Caco-2 (cell line): Measurements from ENCODE around the gene IMMP2L. TPM values are rescaled to one million over a fixed set of nuclear protein-coding genes. Genes with fewer than 3 reads are reported as not detected.

Experiments used
- BruUV-seq: library from RNA; stranded (reverse); fragments of 400-500 nt; replicated peaks from 2 replicates; lab custom pipeline; 2021; lab: Mats Ljungman, UMichigan
- CTCF ChIA-PET: fragments of 300-600 bp; sonication (Branson Sonifier 250); formaldehyde crosslinking; loops from one replicate; lab custom pipeline; 2022; ENCODE audit warnings: antibody characterized with exemption; lab: Charles Lee
- POLR2A ChIA-PET: fragments of 300-600 bp; sonication (Branson Sonifier 250); formaldehyde crosslinking; loops from one replicate; lab custom pipeline; 2022; ENCODE audit warnings: antibody characterized with exemption; lab: Charles Lee
- DNase-seq, 2 experiments: peaks; one replicate each; pipeline versions ENCODE4 v3.0.0 to v3.0.0-alpha.2; 2020 to 2022
- H3K27me3 ChIP-seq: replicated peaks from 2 replicates; pipeline ENCODE4 v1.6.0; 2011; ENCODE audit warnings: low read length; ENCODE audit not compliant: control insufficient read depth, insufficient read depth
- H3K36me3 ChIP-seq: 2 replicates; pipeline ENCODE4 v1.5.1; 2011; ENCODE audit warnings: low read length; ENCODE audit not compliant: control insufficient read depth, insufficient read depth
- H3K4me1 ChIP-seq: fragments of 250-450 bp; sonication (Bioruptor Pico); 2 replicates; pipeline ENCODE4 v1.5.1; 2020; ENCODE audit warnings: mild to moderate bottlenecking
- H3K4me3 ChIP-seq: 2 replicates; pipeline ENCODE4 v1.5.1; 2011; ENCODE audit warnings: low read depth, mild to moderate bottlenecking, control low read depth, low read length
- H3K9me3 ChIP-seq: fragments of 250-450 bp; sonication (Bioruptor Pico); 2 replicates; pipeline ENCODE4 v1.5.1; 2020; ENCODE audit warnings: mild to moderate bottlenecking, moderate library complexity
- H3K27ac Mint-ChIP-seq: one replicate; pipeline ENCODE4 v1.8.0; 2022; ENCODE audit warnings: mixed read lengths; ENCODE audit not compliant: unreplicated experiment
- H3K27me3 Mint-ChIP-seq: one replicate; pipeline ENCODE4 v1.8.0; 2022; ENCODE audit warnings: mixed read lengths; ENCODE audit not compliant: insufficient read depth, unreplicated experiment
- H3K36me3 Mint-ChIP-seq: one replicate; pipeline ENCODE4 v1.8.0; 2022; ENCODE audit warnings: mild to moderate bottlenecking, mixed read lengths; ENCODE audit not compliant: insufficient read depth, unreplicated experiment
- H3K4me1 Mint-ChIP-seq: one replicate; pipeline ENCODE4 v1.8.0; 2022; ENCODE audit warnings: low read depth, mixed read lengths; ENCODE audit not compliant: unreplicated experiment
- H3K4me3 Mint-ChIP-seq: one replicate; pipeline ENCODE4 v1.8.0; 2022; ENCODE audit warnings: mild to moderate bottlenecking, moderate library complexity, mixed read lengths; ENCODE audit not compliant: unreplicated experiment
- H3K9me3 Mint-ChIP-seq: one replicate; pipeline ENCODE4 v1.8.0; 2022; ENCODE audit warnings: mixed read lengths; ENCODE audit not compliant: unreplicated experiment
- intact Hi-C: fragments of 100-400 bp; cut with micrococcal nuclease; formaldehyde crosslinking; loops from one replicate; pipeline ENCODE4 v1.10.0; 2022; ENCODE audit not compliant: unreplicated experiment
- total RNA-seq: library from RNA; stranded (reverse); gene quantifications from 2 replicates; pipeline ENCODE4 v1.2.3, GENCODE V29; 2022
- TF ChIP-seq, protein P1 (sequence below), 2 experiments: fragments of 200-600 bp in 1 of 2; IDR thresholded peaks; 1 replicate in 1 of 2; 2 replicates in 1 of 2; pipeline versions ENCODE4 v1.5.1 to v1.8.0; 2011 to 2022; ENCODE audit warnings: antibody characterized with exemption in 1 of 2, control low read depth in 1 of 2, inconsistent platforms in 1 of 2, low read depth in 1 of 2, low read length in 1 of 2, mild to moderate bottlenecking in 1 of 2, moderate library complexity in 1 of 2; ENCODE audit not compliant: insufficient read depth in 1 of 2, severe bottlenecking in 1 of 2, unreplicated experiment in 1 of 2

The IMMP2L gene
- total RNA-seq, 1 experiment from 2014 or later: 9.5 TPM

DNA sequence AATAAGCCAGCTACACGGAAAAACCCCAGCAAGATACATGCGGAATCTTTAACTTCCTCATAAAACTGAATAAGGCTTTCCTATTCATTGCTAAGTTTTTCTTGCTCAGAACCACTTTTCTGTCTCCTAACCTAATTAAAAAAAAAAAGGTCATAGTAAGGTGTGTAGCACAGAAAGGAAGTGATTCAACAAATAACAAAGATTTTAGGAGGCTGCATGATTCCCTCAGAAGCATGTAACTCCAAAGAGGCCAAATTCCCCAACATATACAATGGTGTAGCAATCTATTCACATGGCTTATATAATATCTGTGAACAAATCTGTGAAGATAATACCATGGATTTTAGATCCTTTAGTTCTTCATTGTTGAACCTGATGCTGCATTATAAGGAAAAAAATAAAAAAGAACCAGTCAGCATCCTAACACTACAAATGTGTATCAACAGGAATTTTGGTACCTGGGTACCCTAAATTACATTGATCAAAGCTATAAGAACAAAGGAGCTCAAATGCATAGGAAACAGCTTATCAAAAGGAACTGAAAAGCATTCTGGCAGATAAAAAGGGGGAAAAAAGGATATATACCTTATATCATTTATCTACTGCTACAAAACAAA lies 63.8 kb downstream of the IMMP2L start:
- Mint-ChIP-seq H3K36me3 (no peaks in the 10 kb centered on the region), H3K27ac (no peak overlapping the region), H3K9me3 (no peaks in the 10 kb centered on the region), H3K27me3 (no peaks in the 10 kb centered on the region), H3K4me1 (no peaks in the 10 kb centered on the region), H3K4me3 (no peak overlapping the region)
- no peaks in the 10 kb centered on the region for H3K9me3 ChIP-seq
- TF ChIP-seq, protein P1, sequence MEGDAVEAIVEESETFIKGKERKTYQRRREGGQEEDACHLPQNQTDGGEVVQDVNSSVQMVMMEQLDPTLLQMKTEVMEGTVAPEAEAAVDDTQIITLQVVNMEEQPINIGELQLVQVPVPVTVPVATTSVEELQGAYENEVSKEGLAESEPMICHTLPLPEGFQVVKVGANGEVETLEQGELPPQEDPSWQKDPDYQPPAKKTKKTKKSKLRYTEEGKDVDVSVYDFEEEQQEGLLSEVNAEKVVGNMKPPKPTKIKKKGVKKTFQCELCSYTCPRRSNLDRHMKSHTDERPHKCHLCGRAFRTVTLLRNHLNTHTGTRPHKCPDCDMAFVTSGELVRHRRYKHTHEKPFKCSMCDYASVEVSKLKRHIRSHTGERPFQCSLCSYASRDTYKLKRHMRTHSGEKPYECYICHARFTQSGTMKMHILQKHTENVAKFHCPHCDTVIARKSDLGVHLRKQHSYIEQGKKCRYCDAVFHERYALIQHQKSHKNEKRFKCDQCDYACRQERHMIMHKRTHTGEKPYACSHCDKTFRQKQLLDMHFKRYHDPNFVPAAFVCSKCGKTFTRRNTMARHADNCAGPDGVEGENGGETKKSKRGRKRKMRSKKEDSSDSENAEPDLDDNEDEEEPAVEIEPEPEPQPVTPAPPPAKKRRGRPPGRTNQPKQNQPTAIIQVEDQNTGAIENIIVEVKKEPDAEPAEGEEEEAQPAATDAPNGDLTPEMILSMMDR (IDR thresholded peaks at IDR 0.05; ENCODE audit: insufficient read depth in 1 of 2, low read depth in 1 of 2, low read length in 1 of 2, severe bottlenecking in 1 of 2, unreplicated experiment in 1 of 2): no peak
- intact Hi-C loops: no loop called here
- no peaks in the 10 kb centered on the region for H3K27me3 ChIP-seq
- no peak for DNase-seq
- no TSS peak for BruUV-seq
- no peaks in the 10 kb centered on the region for H3K4me1 ChIP-seq
- POLR2A ChIA-PET: no interaction called here
- H3K4me3 ChIP-seq: no peak overlapping the region
- H3K36me3 ChIP-seq: no peaks in the 10 kb centered on the region
- CTCF ChIA-PET: no interaction called here

DNA sequence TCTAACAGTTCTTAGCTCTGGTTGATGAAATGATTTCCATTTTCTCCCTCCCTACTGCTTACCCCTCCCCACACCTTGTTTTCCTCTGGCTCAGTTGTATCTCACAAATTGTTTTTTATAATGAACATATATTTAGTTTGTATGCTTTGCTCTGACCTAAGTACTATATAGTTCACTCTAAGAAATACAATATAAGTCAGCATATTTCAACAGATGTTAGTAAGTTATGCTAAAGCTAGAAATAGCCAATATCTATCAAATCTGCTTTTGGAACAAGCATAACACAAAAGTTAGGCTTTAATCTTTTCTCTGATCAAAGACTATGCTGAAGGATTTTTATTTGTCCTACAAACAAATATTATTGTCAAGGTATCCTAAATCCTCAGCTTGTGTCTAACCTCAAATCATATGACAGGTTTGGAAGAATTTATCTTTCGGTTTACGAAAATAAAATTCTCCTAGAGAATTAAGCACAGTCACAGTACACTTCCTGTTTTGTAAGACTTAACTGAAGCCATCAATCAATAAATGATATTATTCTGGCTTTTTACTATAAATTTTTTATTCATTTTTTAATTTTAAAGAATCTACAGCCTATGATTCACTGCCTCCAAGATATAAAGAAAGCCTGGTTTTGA lies 67.0 kb downstream of the IMMP2L start:
- ChIA-PET CTCF (no interaction called here), POLR2A (no interaction called here)
- Histone ChIP-seq H3K27me3 (no peaks in the 10 kb centered on the region), H3K36me3 (no peaks in the 10 kb centered on the region), H3K4me1 (no peaks in the 10 kb centered on the region), H3K9me3 (no peaks in the 10 kb centered on the region), H3K4me3 (no peak overlapping the region)
- intact Hi-C loops: no loop called here
- Mint-ChIP-seq H3K9me3 (no peaks in the 10 kb centered on the region), H3K27me3 (no peaks in the 10 kb centered on the region), H3K27ac (no peak overlapping the region), H3K4me3 (no peak overlapping the region), H3K4me1 (no peaks in the 10 kb centered on the region), H3K36me3 (no peaks in the 10 kb centered on the region)
- TF ChIP-seq, protein P1 (IDR thresholded peaks at IDR 0.05; ENCODE audit: insufficient read depth in 1 of 2, low read depth in 1 of 2, low read length in 1 of 2, severe bottlenecking in 1 of 2, unreplicated experiment in 1 of 2): no peak
- BruUV-seq: no TSS peak
- no peak for DNase-seq

DNA sequence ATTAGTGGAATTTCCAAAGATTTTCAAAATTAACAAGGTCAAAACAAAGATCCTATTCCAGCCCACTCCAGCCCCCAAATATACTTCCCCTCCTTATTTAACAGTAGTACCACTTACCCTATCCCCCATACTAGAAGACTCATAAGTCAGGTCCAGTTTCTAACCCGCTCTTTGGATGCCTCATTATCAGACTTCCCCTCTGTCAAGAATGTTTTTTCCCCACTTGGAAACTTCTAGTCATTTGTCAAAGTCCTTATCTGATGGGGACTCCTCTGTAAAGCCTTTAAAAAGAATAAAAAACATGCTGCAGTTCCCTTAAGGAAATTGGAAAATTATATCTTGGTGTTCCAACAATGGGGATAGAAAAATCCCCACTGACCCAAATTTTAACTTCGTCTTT lies 70.1 kb downstream of the IMMP2L start:
- Histone ChIP-seq H3K4me3 (no peak overlapping the region), H3K36me3 (no peaks in the 10 kb centered on the region), H3K4me1 (no peaks in the 10 kb centered on the region), H3K9me3 (no peaks in the 10 kb centered on the region), H3K27me3 (no peaks in the 10 kb centered on the region)
- H3K9me3 Mint-ChIP-seq: no peaks in the 10 kb centered on the region
- H3K27ac Mint-ChIP-seq: no peak overlapping the region
- TF ChIP-seq, protein P1 (IDR thresholded peaks at IDR 0.05; ENCODE audit: insufficient read depth in 1 of 2, low read depth in 1 of 2, low read length in 1 of 2, severe bottlenecking in 1 of 2, unreplicated experiment in 1 of 2): no peak
- no TSS peak for BruUV-seq
- no peak overlapping the region for H3K4me3 Mint-ChIP-seq
- H3K27me3 Mint-ChIP-seq: no peaks in the 10 kb centered on the region
- no peaks in the 10 kb centered on the region for H3K4me1 Mint-ChIP-seq
- H3K36me3 Mint-ChIP-seq: no peaks in the 10 kb centered on the region
- ChIA-PET POLR2A (no interaction called here), CTCF (no interaction called here)
- DNase-seq: no peak
- intact Hi-C loops: no loop called here
